Hindlimb muscle (tissue), 1 donor: ENCODE results near the gene ZBTB43. TPM values are rescaled to one million over a fixed set of nuclear protein-coding genes. Genes with fewer than 3 reads are reported as not detected.
"Not testable (repeated sequence)": the region's sequence is repeated elsewhere in the genome, so short reads cannot be mapped to it uniquely, and the experiment has no call there.

Source experiments
- DNase-seq: peaks from one replicate; pipeline ENCODE4 v3.0.0-alpha.2; 2013
- polyA plus RNA-seq: library from polyadenylated mRNA; unstranded; fragments of 120-200 nt; gene quantifications from one replicate; pipeline ENCODE4 v1.2.1, GENCODE V29; 2013; ENCODE audit not compliant: insufficient read length

ZBTB43 gene
- polyA plus RNA-seq, 1 donor: 16.2 TPM

- DNase-seq: no peak
Measured at GRCh38 chr9:126791406-126792230, 13.2 kb upstream of the ZBTB43 start.

GRCh38 chr9:126793686-126794417 is 11.0 kb upstream of the ZBTB43 start:
- no peak for DNase-seq

GRCh38 chr9:126794441-126794840 is 10.4 kb upstream of the ZBTB43 start:
- DNase-seq: no peak

GRCh38 chr9:126796758-126797157 is 8.1 kb upstream of the ZBTB43 start:
- no peak for DNase-seq

GRCh38 chr9:126797903-126798302 is 6.9 kb upstream of the ZBTB43 start:
- no peak for DNase-seq

- DNase-seq: no peak
Measured at GRCh38 chr9:126799034-126799433, 5.8 kb upstream of the ZBTB43 start.

- no peak for DNase-seq
Measured at GRCh38 chr9:126802318-126803059, 2.4 kb upstream of the ZBTB43 start.

GRCh38 chr9:126804198-126804695 is 593 bp upstream of the ZBTB43 start:
- DNase-seq: no peak

- no peak for DNase-seq
Measured at GRCh38 chr9:126805554-126806262, 868 bp downstream of the ZBTB43 start.

- DNase-seq: no peak
Measured at GRCh38 chr9:126806336-126806735, 1.5 kb downstream of the ZBTB43 start.

GRCh38 chr9:126809068-126809467 is 4.2 kb downstream of the ZBTB43 start:
- no peak for DNase-seq

GRCh38 chr9:126810221-126810620 is 5.4 kb downstream of the ZBTB43 start:
- not testable (repeated sequence) for DNase-seq

GRCh38 chr9:126813072-126813471 is 8.2 kb downstream of the ZBTB43 start:
- DNase-seq: no peak

GRCh38 chr9:126814091-126814490 is 9.3 kb downstream of the ZBTB43 start:
- DNase-seq: no peak

- DNase-seq: not testable (repeated sequence)
Measured at GRCh38 chr9:126817615-126818014, 12.8 kb downstream of the ZBTB43 start.

GRCh38 chr9:126818482-126818881 is 13.6 kb downstream of the ZBTB43 start:
- no peak for DNase-seq

- DNase-seq: no peak
Measured at GRCh38 chr9:126819482-126819881, 14.6 kb downstream of the ZBTB43 start.

GRCh38 chr9:126822278-126822677 is 17.4 kb downstream of the ZBTB43 start:
- DNase-seq: no peak

- DNase-seq: no peak
Measured at GRCh38 chr9:126822873-126823272, 18.0 kb downstream of the ZBTB43 start.

- DNase-seq: not testable (repeated sequence)
Measured at GRCh38 chr9:126824052-126824451, 19.2 kb downstream of the ZBTB43 start.

GRCh38 chr9:126827227-126827626 is 22.4 kb downstream of the ZBTB43 start:
- no peak for DNase-seq

GRCh38 chr9:126829035-126829434 is 24.2 kb downstream of the ZBTB43 start:
- no peak for DNase-seq
